Mesodermal cell (in vitro differentiated cells): ENCODE results near the gene C19orf12. TPM values are rescaled to one million over a fixed set of nuclear protein-coding genes. Genes with fewer than 3 reads are reported as not detected.

Experiments
- H3K27ac ChIP-seq: 2 replicates; pipeline ENCODE4 v1.7.0; 2013; ENCODE audit warnings: mild to moderate bottlenecking, low read depth, low read length, moderate library complexity; ENCODE audit not compliant: severe bottlenecking
- H3K36me3 ChIP-seq: 2 replicates; pipeline ENCODE4 v1.7.1; 2013; ENCODE audit warnings: mild to moderate bottlenecking, low read length, moderate library complexity; ENCODE audit not compliant: control insufficient read depth, insufficient read depth
- H3K4me1 ChIP-seq: one replicate; pipeline ENCODE4 v1.7.1; 2013; ENCODE audit warnings: mild to moderate bottlenecking, low read length; ENCODE audit not compliant: insufficient read depth, control insufficient read depth, poor library complexity, severe bottlenecking
- H3K4me3 ChIP-seq: 2 replicates; pipeline ENCODE4 v1.7.0; 2013; ENCODE audit warnings: low read length, control low read depth, mild to moderate bottlenecking; ENCODE audit not compliant: insufficient read depth, poor library complexity, severe bottlenecking; ENCODE audit errors: extremely low read depth
- H3K9me3 ChIP-seq: 2 replicates; pipeline ENCODE4 v1.7.1; 2013; ENCODE audit warnings: mild to moderate bottlenecking, low read length, moderate library complexity; ENCODE audit not compliant: control insufficient read depth
- WGBS, 2 experiments: methylation state at CpG; one replicate each; pipeline ENCODE4 v1.1.5; 2013; ENCODE audit warnings: missing lambda C conversion rate in 2 of 2; ENCODE audit not compliant: insufficient coverage in 2 of 2; 5-methylcytosine and 5-hydroxymethylcytosine counted together
- polyA plus RNA-seq, 2 experiments: library from polyadenylated mRNA; stranded (reverse); fragments of 50-300 nt; gene quantifications; one replicate each; pipeline ENCODE4 v1.2.3, GENCODE V29; 2013

C19orf12 gene
- 21.3 TPM for polyA plus RNA-seq (2013, experiment 1 of 2)
- 22.8 TPM for polyA plus RNA-seq (2013, experiment 2 of 2)

DNA sequence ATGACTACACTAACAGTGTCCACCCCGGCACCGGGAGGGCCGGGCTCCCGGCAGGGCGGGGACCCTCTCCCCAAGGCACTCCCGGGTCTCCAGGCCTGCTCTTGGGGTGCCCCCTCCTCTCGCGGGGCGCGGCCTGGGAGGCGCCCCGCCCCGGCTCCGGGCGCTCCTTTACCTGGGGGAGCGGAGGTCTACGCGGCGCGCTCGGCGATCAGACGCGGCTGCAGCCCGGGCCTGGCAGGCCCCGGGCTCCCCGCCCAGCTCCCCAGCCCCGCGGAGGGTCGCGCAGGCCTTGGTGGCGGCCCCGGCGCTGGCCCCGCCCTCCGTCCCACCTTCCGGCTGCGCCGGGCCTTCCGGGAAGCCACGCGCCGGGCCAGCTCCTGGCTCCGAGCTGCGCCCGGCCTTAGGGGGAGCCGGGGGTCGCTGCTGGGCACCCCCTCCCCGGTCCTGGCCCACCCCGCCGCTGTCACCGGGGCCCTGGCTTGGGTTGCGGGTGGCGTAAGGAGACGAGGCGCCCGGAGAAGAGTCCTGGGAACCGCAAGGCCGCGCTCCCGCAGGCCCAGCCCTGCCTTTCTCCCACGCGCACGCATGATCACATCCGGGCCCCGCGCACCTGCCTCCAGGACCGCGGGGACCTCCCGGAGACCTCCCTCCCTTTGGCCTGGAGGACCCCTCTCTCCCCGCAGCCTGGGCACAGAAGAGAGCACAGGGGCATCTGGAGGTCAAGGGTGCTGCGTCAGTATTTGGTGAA is at the start of gene C19orf12:
C19orf12 (minus strand) TSS at position 309 of the 748 bp plus-strand sequence. CDS start 6,848 bp downstream, outside the sequence.
- Histone ChIP-seq H3K4me1 (peaks cover 14% of the 10 kb centered on the region), H3K9me3 (no peaks in the 10 kb centered on the region), H3K36me3 (peaks cover 7% of the 10 kb centered on the region), H3K4me3 (peak within 1 kb of the TSS; percentile 63), H3K27ac (peak within 1 kb of the TSS; percentile 76)
- 0 to 1% methylated on average over 25 to 43 of the region's 72 CpGs for WGBS, 2 experiments

DNA sequence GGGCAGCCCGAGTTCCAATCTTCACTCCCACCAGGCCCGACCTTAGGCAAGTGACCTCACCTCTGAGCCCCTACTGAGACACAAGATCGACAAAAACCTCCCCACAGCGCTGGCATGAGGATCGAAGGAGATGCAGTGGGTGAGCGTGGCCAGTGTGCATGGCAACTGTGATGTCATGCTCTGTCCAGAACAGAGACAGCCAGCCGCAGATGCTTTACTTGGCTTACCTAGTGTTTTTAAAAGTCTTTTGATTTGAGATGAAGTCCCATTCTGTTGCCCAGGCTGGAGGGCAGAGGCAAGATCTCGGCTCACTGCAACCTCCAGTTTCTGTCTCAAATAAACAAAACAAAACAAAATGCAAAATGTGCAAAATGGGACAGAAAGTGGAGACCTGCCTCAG is 49.3 kb upstream of the C19orf12 start:
- 88 to 94% methylated on average over 4 to 6 of the region's 8 CpGs for WGBS, 2 experiments
- Histone ChIP-seq H3K27ac (no peak overlapping the region), H3K4me3 (no peak overlapping the region), H3K9me3 (no peaks in the 10 kb centered on the region), H3K4me1 (no peaks in the 10 kb centered on the region), H3K36me3 (no peaks in the 10 kb centered on the region)

DNA sequence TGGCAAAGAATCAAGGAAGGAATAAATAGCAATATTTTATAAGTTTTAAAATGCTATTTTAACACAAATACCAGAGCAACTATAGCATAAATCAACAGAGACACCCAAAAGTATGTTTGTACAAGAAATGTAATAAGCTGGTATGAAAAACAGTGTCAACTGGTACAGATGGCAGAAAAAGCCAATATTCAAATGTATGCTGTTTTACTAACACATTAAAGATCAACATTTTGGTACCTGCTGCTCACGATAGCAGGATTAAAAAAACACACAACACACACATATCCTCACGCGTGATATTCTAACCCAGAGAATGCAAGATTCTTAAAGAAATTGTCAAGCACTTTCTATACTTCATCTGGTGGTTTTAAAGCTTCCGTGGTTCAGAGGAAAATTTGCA is 48.1 kb upstream of the C19orf12 start:
- WGBS, 2 experiments: 81 to 87% methylated on average over 3 to 4 of the region's 4 CpGs
- Histone ChIP-seq H3K27ac (no peak overlapping the region), H3K9me3 (no peaks in the 10 kb centered on the region), H3K4me1 (no peaks in the 10 kb centered on the region), H3K4me3 (no peak overlapping the region), H3K36me3 (no peaks in the 10 kb centered on the region)

DNA sequence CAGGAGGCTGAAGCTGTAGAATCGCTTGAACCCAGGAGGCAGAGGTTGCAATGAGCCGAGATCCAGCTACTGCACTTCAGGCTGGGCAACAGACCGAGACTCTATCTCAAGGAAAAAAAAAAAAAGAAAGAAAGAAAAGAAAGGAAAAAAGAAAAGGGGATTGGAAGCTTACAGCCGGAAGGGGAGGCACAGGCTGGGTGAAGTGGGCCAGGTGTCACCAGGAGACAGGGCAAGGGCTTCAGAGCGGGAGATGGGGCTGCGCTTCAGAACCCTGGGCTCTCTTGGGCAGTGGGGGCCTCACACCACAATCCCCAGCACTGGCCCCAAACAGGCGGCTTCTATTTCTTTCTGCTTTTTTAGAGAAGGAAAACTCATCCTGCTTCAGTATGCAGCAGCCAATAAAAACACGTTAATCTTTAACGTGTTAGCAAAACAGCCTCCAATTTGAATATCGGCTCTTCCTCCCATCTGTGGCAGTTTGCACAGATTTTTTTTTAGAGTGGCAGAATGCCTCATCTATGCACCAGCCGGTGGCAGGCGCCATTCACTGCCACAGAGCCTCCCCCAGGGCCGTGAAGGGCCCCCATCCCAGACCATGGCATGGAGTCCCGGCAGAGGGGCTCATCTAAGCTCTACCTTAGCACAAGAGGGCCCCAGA is 46.6 kb upstream of the C19orf12 start:
- no peaks in the 10 kb centered on the region for H3K4me1 ChIP-seq
- H3K36me3 ChIP-seq: no peaks in the 10 kb centered on the region
- H3K4me3 ChIP-seq: no peak overlapping the region
- H3K9me3 ChIP-seq: no peaks in the 10 kb centered on the region
- no peak overlapping the region for H3K27ac ChIP-seq
- 87 to 94% methylated on average over 12 to 14 of the region's 14 CpGs for WGBS, 2 experiments

DNA sequence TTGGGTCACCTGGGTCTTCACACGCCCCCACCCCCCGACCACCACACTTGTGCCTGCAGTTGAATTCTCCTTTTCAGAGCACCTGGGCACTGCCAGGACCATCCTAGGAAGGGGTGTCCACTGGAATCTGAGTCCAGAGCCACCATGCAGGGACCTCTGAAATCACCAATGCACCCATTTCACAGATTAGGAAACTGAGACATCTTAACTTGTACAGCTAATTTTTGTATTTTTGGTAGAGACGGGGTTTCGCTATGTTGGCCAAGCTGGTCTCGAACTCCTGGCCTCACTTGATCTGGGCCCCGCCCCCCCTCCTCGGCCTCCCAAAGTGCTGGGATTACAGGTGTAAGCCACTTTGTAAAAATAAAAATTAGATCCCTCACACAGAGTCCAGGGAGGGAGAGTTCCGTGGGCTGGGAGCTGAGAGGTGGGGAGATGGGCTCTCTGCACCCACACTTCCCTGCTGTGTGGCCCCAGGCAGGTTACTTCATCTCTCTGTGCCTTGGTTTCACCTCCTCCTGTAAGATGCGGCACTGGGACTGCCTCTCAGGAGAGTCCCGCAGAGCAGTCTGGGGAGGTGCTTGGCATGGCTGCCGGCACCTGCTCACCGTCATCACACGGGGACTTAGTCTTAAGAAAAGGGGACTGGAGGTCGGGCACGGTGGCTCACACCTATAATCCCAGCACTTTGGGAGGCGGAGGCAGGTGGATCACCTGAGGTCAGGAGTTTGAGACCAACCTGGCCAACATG is 45.9 kb upstream of the C19orf12 start:
- H3K9me3 ChIP-seq: no peaks in the 10 kb centered on the region
- H3K36me3 ChIP-seq: no peaks in the 10 kb centered on the region
- H3K4me3 ChIP-seq: no peak overlapping the region
- no peaks in the 10 kb centered on the region for H3K4me1 ChIP-seq
- 90 to 94% methylated on average over 6 to 10 of the region's 16 CpGs for WGBS, 2 experiments
- no peak overlapping the region for H3K27ac ChIP-seq

DNA sequence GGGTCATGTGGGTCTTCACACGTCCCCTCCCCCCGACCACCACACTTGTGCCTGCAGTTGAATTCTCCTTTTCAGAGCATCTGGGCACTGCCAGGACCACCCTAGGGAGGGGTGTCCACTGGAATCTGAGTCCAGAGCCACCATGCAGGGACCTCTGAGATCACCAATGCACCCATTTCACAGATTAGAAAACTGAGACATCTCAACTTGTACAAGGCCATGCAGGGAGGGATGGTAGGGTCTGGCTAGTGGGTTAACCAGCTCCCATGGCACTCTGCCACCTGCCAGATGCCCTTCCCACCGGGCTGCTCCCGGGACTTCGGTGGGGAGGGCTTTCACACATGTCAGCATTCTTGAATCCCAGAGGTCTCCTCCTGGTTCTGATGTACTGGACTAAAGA is 44.3 kb upstream of the C19orf12 start:
- Histone ChIP-seq H3K4me1 (no peaks in the 10 kb centered on the region), H3K36me3 (no peaks in the 10 kb centered on the region), H3K9me3 (no peaks in the 10 kb centered on the region), H3K4me3 (no peak overlapping the region), H3K27ac (no peak overlapping the region)
- WGBS, 2 experiments: 90 to 92% methylated on average over 4 of the region's 5 CpGs

DNA sequence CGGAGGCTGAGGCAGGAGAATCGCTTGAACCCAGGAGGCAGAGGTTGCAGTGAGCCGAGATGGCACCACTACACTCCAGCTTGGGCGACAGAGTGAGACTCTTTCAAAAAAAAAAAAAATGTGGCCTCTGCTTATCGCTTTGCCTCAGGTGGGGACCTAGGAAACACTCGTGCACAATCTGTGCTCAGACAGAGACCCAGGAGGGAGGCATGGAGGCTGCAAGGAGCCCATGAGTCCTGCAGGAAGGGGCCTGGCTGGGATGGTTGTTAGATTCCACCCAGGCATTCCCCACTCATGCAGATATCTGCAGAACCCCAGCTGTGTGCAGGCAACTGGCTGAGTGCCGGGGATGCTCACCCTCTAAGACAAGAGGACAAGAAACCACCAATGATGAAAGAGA is 43.8 kb upstream of the C19orf12 start:
- H3K4me1 ChIP-seq: no peaks in the 10 kb centered on the region
- no peak overlapping the region for H3K27ac ChIP-seq
- H3K9me3 ChIP-seq: no peaks in the 10 kb centered on the region
- H3K36me3 ChIP-seq: no peaks in the 10 kb centered on the region
- WGBS, 2 experiments: 78 to 91% methylated on average over 6 of the region's 7 CpGs
- no peak overlapping the region for H3K4me3 ChIP-seq

DNA sequence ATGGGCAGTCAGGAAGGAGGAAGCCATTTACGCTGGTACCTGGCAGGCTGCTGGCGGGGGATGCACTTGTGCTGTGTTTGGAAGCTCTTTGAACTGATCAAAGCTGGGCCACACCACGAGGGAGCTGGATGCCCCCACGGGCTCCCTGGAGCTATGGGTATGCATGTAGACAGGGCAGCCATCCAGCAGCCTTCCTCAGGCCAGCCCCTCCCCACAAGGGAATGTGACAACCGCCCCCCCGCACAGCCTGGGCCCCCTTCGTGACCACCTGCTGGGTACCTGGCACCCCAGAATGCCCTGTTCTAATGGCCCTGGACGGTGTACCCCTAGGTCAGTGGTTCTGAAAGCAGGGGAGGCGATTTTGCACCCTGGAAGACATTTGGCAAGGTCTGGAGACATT is 42.5 kb upstream of the C19orf12 start:
- WGBS, 2 experiments: 60 to 78% methylated on average over 5 to 8 of the region's 9 CpGs

DNA sequence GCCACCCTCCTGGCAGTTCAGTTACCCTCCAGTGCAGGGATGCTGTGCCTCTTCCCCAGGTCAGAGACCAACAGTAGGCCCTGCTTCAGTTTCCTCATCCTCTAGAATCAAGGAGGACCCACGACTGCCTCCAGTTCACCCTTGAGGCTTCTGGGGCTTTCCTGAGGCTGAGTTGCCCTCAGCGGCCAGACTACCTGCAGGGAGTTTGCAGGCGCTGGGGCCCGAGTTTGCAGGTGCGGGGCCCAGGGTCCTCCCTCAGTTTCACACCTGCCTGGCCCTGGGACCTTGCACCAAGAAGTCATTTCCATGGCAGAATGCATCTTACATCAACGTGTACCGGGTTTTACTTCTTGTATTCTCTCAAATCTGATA is 38.9 kb upstream of the C19orf12 start:
- no peaks in the 10 kb centered on the region for H3K36me3 ChIP-seq
- no peaks in the 10 kb centered on the region for H3K9me3 ChIP-seq
- H3K27ac ChIP-seq: no peak overlapping the region
- WGBS, 2 experiments: 92 to 94% methylated on average over 7 of the region's 7 CpGs
- no peak overlapping the region for H3K4me3 ChIP-seq
- H3K4me1 ChIP-seq: no peaks in the 10 kb centered on the region

More for the DNA sequence above, 42.5 kb upstream of the C19orf12 start:
- no peak overlapping the region for H3K4me3 ChIP-seq
- no peaks in the 10 kb centered on the region for H3K9me3 ChIP-seq
- no peak overlapping the region for H3K27ac ChIP-seq
- no peaks in the 10 kb centered on the region for H3K36me3 ChIP-seq
- no peaks in the 10 kb centered on the region for H3K4me1 ChIP-seq

DNA sequence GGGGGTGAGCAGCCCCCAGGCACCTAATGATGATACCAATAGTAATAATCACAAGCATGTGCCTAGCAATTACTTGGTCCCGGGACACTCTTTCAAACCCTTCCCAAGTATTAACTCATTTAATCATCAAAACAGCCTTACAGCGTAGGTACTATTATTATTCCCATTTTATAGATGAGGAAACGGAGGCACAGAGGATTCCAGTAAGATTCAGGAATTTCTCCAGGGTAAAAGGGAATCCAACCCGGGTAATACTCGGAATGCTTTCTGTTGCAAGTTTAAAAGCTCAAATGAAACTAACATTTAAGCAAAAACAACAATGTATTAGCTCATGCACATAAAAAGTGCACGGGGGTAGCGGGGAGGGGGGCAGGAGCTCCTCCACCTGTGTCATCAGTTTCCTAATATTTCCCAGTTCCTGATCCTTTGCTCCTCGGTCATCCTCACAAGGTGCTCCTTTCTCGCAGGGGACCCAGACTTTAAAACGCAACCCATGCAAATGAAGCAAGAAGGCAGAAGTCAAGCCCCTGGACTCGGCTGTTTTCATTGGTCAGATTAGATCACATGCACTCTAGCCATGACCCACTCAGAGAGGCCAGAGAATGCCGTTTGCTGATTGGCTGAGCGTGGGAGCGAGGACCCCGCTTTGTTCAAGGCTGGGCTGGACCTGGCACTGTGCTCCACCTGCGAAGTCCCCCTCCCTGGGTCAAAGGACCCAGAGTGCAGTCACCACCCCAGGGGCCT is 38.3 kb upstream of the C19orf12 start:
- H3K4me3 ChIP-seq: no peak overlapping the region
- no peak overlapping the region for H3K27ac ChIP-seq
- H3K4me1 ChIP-seq: no peaks in the 10 kb centered on the region
- H3K36me3 ChIP-seq: no peaks in the 10 kb centered on the region
- no peaks in the 10 kb centered on the region for H3K9me3 ChIP-seq
- WGBS, 2 experiments: 89 to 91% methylated on average over 15 of the region's 16 CpGs
